GM19468 (cell line): ENCODE results near the gene MAP2K5.

Experiments used
- ATAC-seq: cut with Tn5 transposase; IDR thresholded peaks from one replicate; pipeline ENCODE4 v1.9.1; 2021; ENCODE audit warnings: mild to moderate bottlenecking, moderate library complexity, moderate number of reproducible peaks; ENCODE audit not compliant: unreplicated experiment; ENCODE audit errors: extremely low read depth

MAP2K5 gene

DNA sequence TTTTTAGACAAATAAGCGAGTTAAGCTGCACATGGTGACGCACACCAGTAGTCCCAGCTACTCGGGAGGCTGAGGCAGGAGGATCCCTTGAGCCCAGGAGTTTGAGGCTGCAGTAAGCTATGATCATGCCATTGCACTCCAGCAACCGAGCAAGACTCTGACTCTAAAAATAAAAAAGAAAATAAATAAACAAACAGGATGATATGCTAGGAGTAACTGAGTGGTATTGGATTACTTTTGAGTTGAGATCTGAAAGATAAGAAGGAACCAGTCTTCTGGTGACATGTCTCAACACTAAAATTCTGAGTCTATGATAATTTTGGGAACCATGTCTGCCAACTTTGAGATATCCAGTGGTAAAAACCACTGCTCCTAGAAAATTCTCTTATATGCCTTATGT is 173.7 kb downstream of the MAP2K5 start:
- no peak for ATAC-seq

- no peak for ATAC-seq
Measured at GRCh38 chr15:67717776-67718175, 175.3 kb downstream of the MAP2K5 start.

GRCh38 chr15:67719330-67719959 is 176.9 kb downstream of the MAP2K5 start:
- no peak for ATAC-seq

DNA sequence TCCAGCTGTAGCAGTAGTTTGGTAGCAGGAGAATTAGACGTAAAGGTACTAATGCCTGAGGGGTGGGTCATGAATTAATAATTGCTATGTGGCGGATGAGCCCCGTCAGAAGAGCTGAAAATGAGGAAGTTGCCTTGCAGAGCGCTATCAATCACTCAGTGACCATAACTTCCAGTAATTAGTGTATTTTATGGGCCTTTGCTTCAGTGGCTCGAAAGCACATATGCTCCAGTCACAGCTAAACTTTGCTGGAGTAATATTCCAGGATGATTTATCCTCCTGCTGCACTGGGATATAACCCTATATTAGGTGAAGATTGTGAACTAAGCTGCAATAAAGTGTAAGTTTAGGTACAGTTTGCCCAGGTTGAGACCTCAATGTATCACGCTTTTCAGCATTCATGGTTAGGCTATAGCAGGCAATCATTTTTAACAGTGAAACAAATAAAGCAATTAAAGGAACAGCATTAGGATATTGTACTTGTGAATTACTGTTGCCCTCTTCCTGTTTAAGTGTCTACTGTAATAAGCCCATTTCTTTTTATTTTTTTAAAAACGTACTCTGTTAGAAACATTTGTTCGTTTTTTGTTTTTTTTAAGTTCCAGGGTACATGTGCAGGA is 178.2 kb downstream of the MAP2K5 start:
- no peak for ATAC-seq

DNA sequence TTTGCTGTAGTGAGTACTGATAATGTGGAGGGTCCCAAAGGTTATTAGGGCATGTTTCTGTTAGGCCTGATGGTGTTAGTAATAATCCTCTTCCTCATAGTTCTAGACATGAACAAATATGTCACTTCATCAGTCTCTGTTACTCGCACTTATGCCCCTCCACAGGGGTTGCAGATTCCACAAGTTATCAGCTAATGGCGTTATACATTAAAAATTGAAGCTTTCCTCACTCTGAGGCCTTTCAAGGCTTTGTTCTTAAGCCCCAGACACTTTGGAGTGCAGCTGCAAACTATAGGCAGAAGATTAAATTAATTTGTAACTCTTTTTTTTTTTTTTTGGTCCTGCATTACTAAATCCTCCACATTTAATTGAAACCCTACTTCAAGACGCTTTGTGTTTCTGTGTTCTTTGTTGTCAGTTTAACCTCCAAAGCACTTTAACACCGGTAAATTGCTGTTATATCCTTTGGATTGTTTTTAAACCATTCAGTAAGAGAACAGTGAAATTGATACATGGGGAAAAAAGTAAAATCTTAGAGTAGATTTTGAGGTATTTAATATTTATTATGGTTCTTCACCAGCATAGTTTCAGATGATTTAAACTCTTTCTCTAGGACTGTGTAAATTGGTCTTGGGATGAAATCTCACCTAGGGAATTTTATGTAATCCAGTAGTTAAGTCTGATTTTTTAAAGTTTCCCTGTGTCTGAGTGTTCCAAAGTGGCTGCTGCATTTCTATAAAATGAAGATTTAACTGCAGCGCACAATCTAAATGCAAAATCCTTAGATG is 179.7 kb downstream of the MAP2K5 start:
- no peak for ATAC-seq

- ATAC-seq, result no peak
Measured at GRCh38 chr15:67723294-67724024, 181.0 kb downstream of the MAP2K5 start.

DNA sequence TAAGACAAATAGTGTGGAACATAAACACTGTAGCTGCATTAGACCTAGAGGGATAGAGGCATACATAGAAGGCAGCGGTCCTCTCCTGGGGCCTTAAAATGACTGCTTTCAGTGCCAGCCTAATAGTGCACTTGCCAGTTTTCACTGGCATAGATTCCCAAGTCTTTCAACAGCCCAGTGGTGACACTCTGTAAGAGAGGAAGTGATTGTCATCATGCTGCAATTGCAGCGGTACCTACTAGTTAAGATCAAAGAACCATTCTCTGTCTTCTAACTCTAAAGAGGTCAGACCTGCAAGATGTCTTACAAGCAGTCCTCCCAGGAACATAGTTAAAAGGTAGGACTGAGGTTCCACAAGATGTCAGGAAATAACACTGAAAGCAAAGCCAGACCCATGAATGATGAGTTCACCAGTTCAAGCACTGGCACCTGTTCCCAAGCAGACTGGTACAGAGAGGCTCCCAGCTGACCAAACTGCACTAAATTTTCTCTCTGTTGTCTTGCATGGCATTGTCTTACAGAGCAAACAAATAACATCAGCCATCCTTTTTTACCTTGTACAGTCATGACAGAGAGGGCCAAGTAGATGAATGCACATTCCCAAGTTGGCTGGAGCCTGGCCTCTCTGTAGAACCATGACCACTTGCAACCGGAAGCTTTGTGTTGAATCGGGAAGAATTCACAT is 182.3 kb downstream of the MAP2K5 start:
- no peak for ATAC-seq

- ATAC-seq, result no peak
Measured at GRCh38 chr15:67730135-67730534, 187.6 kb downstream of the MAP2K5 start.

GRCh38 chr15:67731112-67731721 is 188.7 kb downstream of the MAP2K5 start:
- no peak for ATAC-seq

DNA sequence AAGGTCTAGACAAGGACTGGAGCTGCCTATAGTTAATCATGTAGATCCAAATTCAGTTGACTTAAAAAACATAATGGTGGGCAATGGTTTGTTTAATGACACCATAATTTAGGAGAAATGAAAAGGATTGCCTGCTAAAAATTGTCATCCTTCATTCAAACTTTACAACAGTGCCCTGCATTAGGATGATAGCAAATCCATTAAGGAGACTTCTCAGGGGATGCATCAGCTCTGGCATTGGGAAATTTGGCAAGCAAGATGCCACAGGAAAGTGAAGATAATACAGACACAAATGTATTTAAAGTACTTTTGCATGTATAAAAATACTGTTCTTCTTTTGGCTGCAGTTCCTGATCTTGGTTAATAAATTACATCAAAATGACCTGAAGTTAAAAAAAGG is 189.7 kb downstream of the MAP2K5 start:
- ATAC-seq, result no peak

DNA sequence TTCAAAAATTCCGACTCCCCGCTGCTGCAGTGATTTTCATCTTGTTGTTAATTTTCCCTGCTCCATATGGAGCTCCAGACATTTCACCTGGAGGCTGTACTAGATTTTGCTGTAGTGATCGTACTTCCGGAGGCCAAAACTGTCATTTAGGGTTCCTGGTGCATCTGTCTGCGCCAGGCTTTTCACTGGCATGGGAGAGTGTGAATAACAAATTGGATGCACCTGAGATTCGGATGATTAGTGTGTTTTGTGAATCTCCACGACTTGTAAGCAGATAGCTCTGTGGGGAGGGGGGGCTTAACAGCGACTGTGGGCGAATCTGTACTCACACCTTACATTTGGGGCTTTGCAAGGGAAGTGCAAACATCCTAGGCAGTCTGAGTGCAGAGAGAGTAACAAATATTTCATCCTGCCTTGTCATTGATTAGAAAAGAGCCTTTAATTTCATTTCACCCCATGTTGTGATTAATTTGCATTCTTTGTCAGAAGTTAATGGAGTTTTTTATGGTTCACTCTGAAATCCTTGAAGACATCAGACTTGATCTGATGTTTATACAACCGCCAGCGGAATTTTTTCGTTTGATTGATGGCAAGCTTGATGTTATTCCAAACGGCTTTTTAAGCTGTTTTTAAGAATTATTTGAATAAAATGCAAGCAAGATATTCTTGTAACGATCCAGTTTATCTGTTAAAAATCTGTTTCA is 190.3 kb downstream of the MAP2K5 start:
- ATAC-seq, result no peak

DNA sequence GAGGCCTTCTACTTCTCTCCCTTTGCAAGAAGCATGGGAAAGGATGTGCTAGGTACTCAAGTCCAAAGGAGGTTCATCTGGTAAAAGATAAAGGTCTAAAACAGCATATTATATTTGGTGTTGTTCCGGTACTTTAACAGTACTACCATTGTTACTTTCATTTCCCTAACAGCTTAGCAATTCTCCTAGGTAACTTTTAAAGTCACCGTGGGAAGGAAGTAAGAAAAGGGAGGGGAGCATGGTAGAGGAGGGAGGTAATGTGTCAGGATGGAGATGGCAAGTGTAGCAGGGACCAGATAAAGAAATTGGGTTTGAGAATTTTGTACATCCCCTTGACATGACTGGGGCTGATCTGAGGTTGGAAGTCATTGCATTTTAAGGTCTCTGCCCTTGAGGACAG is 193.4 kb downstream of the MAP2K5 start:
- ATAC-seq, result no peak

- ATAC-seq, result no peak
Measured at GRCh38 chr15:67736810-67737209, 194.3 kb downstream of the MAP2K5 start.

- ATAC-seq, result no peak
Measured at GRCh38 chr15:67738056-67738455, 195.6 kb downstream of the MAP2K5 start.

GRCh38 chr15:67740405-67740804 is 197.9 kb downstream of the MAP2K5 start:
- no peak for ATAC-seq

DNA sequence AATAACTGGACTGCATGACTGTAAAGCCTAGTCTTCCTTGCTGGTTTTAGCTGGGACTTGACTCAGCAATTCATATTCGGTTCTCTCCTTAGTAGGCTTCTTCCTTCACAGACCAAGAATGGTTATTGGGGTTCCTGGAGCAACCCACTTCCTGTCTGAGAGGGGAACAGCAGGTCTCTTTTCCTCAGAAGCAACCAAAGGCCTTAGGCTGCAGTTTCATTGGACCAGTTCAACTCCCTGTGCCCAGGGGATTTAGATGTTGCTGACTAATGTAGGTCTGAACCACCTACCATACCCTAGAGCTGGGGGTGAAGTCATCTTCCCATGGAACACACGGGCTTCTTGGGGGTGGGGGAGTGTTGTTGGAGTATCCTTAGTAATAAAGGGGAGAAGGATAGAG is 198.8 kb downstream of the MAP2K5 start:
- ATAC-seq, result no peak

DNA sequence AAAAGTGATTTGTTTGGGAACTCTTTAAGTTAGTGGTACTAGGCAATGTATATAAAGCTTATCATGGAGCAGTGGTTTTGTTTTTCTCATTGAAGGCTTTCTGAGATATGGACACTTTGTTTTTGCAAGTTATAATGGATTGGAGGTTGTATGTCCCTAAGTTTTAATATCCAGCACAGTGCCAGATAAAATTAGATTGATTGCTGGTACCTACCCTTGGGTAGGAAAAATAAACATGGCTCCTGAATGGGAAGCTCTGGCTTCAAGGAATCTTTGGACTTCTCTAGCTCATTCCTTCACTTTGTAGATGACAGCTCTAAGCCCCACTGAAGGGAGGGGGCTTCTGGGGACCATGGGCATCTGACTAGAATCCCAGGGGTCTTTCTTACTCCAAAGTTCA is 201.1 kb downstream of the MAP2K5 start:
- ATAC-seq, result no peak

- no peak for ATAC-seq
Measured at GRCh38 chr15:67744331-67745072, 202.0 kb downstream of the MAP2K5 start.
